K562 (cell line): ENCODE measurements around the gene ACADVL. TPM values are rescaled to one million over a fixed set of nuclear protein-coding genes. Genes with fewer than 3 reads are reported as not detected.

Experiments used
- BCL6 ChIP-seq: fragments of 250-450 bp; sonication (Bioruptor Pico); IDR thresholded peaks from 2 replicates; pipeline ENCODE4 v1.4.0; 2020
- CHD4 ChIP-seq: fragments of 200-600 bp; sonication (generic); IDR thresholded peaks from 3 replicates; pipeline ENCODE4 v1.6.1; 2012; ENCODE audit warnings: low read depth, mild to moderate bottlenecking, mixed read lengths, low read length, inconsistent platforms; ENCODE audit not compliant: insufficient read depth, insufficient replicate concordance, poor library complexity, severe bottlenecking
- GATA2 ChIP-seq: sonication (generic); formaldehyde crosslinking; IDR thresholded peaks from 2 replicates; pipeline ENCODE4 v1.4.0; 2020; ENCODE audit warnings: mild to moderate bottlenecking, missing genetic modification reagents
- HDAC3 ChIP-seq: fragments of 450-650 bp; IDR thresholded peaks from 2 replicates; pipeline ENCODE4 v1.6.1; 2018; ENCODE audit warnings: borderline replicate concordance, mild to moderate bottlenecking, moderate library complexity; ENCODE audit not compliant: partially characterized antibody
- IFI16 ChIP-seq: fragments of 250-450 bp; sonication (Bioruptor Pico); IDR thresholded peaks from 2 replicates; pipeline ENCODE4 v2.1.2; 2022; ENCODE audit warnings: mild to moderate bottlenecking, inconsistent platforms
- JUNB ChIP-seq: fragments of 450-650 bp; formaldehyde crosslinking; conservative IDR thresholded peaks from 2 replicates; pipeline ENCODE4 v1.4.0; 2020; ENCODE audit warnings: mild to moderate bottlenecking
- KLF16 ChIP-seq: IDR thresholded peaks from 2 replicates; pipeline ENCODE4 v1.6.1; 2016; ENCODE audit warnings: antibody characterized with exemption
- NFIC ChIP-seq: fragments of 450-650 bp; IDR thresholded peaks from 2 replicates; pipeline ENCODE4 v1.6.1; 2017; ENCODE audit warnings: mild to moderate bottlenecking, inconsistent platforms
- PBX2 ChIP-seq, 2 experiments: IDR thresholded peaks in 1 of 2; conservative IDR thresholded peaks in 1 of 2; 2 replicates each; pipeline ENCODE4 v1.6.1; 2016; ENCODE audit warnings: low read depth in 2 of 2, mild to moderate bottlenecking in 1 of 2, missing compliant biosample characterization in 1 of 2, missing genetic modification characterization in 1 of 2, moderate library complexity in 1 of 2
- RB1 ChIP-seq: fragments of 450-650 bp; IDR thresholded peaks from 2 replicates; pipeline ENCODE4 v1.6.1; 2017; ENCODE audit warnings: low read depth, mild to moderate bottlenecking
- SIX5 ChIP-seq, 2 experiments: IDR thresholded peaks; 2 replicates each; pipeline ENCODE4 v1.6.1; 2011; ENCODE audit warnings: low read length in 2 of 2, borderline replicate concordance in 1 of 2, low read depth in 1 of 2, mild to moderate bottlenecking in 1 of 2, moderate library complexity in 1 of 2; ENCODE audit not compliant: insufficient read depth in 1 of 2
- STAT5A ChIP-seq: IDR thresholded peaks from 2 replicates; pipeline ENCODE4 v1.6.1; 2012; ENCODE audit warnings: low read length, inconsistent platforms, borderline replicate concordance
- TBL1XR1 ChIP-seq, 2 experiments: IDR thresholded peaks; 2 replicates each; pipeline ENCODE4 v1.6.1; 2012; ENCODE audit warnings: improper control_type of control experiment in 2 of 2, low read length in 2 of 2, mild to moderate bottlenecking in 1 of 2
- THRAP3 ChIP-seq: fragments of 450-650 bp; IDR thresholded peaks from 2 replicates; pipeline ENCODE4 v1.6.1; 2016; ENCODE audit warnings: mild to moderate bottlenecking, inconsistent platforms, borderline replicate concordance
- ZNF232 ChIP-seq: sonication (generic); formaldehyde crosslinking; IDR thresholded peaks from 2 replicates; pipeline ENCODE4 v1.8.0; 2022; ENCODE audit warnings: mild to moderate bottlenecking, missing genetic modification reagents
- ZNF274 ChIP-seq: IDR thresholded peaks from 2 replicates; pipeline ENCODE4 v1.6.1; 2011; ENCODE audit warnings: low read depth, mild to moderate bottlenecking, low read length, moderate library complexity, borderline replicate concordance
- ZNF311 ChIP-seq: fragments of 250-450 bp; sonication (Bioruptor Pico); IDR thresholded peaks from 2 replicates; pipeline ENCODE4 v1.4.0; 2020; ENCODE audit warnings: mild to moderate bottlenecking, moderate library complexity
- ZNF76 ChIP-seq: fragments of 250-450 bp; sonication (Bioruptor Pico); IDR thresholded peaks from 2 replicates; pipeline ENCODE4 v1.4.0; 2020; ENCODE audit warnings: mild to moderate bottlenecking, moderate library complexity, borderline replicate concordance
- polyA plus RNA-seq, 8 experiments: library from polyadenylated mRNA; depleted of rRNA in 4 of 8; stranded (reverse) in 5 of 8; unstranded in 3 of 8; fragments of >200 nt; fragmentation: Nextera tagmentation in 2 of 8; fragmentation: Illumina TruSeq in 1 of 8; extraction: Ambion mirVana in 2 of 8; extraction: Trizol in 1 of 8; gene quantifications; 2 replicates each; pipeline versions ENCODE4 v1.2.1 to v1.2.3, GENCODE V29; 2011 to 2014; ENCODE audit warnings: inconsistent platforms in 1 of 8, missing spikeins in 1 of 8
- total RNA-seq, 7 experiments: library from RNA; depleted of rRNA in 6 of 7; stranded (reverse); fragments of >200 nt in 6 of 7; fragmentation: Illumina TruSeq in 2 of 7; extraction: Trizol in 2 of 7; gene quantifications; 2 replicates each; pipeline versions ENCODE4 v1.2.1 to v1.2.3, GENCODE V29; 2011 to 2021; ENCODE audit warnings: low replicate concordance in 1 of 7
- TF ChIP-seq, protein P1 (sequence below): fragments of 250-450 bp; sonication (Bioruptor Pico); IDR thresholded peaks from 2 replicates; pipeline ENCODE4 v1.4.0; 2020; ENCODE audit warnings: mild to moderate bottlenecking
- TF ChIP-seq, protein P2 (sequence below), 2 experiments: IDR thresholded peaks; 2 replicates each; pipeline ENCODE4 v1.6.1; 2011; ENCODE audit warnings: borderline replicate concordance in 1 of 2, control low read depth in 1 of 2, low read depth in 1 of 2, low read length in 1 of 2, mild to moderate bottlenecking in 1 of 2, mixed read lengths in 1 of 2, moderate library complexity in 1 of 2; ENCODE audit not compliant: insufficient read depth in 1 of 2, insufficient read length in 1 of 2, poor library complexity in 1 of 2, severe bottlenecking in 1 of 2; ENCODE audit errors: extremely low read depth in 1 of 2

The ACADVL gene
- total and polyA plus RNA-seq, 9 of the 15 experiments (the other 6 are each of a cell fraction or from before 2014, with no cell fraction given), result 25.5 to 449 (median 214) TPM

DNA sequence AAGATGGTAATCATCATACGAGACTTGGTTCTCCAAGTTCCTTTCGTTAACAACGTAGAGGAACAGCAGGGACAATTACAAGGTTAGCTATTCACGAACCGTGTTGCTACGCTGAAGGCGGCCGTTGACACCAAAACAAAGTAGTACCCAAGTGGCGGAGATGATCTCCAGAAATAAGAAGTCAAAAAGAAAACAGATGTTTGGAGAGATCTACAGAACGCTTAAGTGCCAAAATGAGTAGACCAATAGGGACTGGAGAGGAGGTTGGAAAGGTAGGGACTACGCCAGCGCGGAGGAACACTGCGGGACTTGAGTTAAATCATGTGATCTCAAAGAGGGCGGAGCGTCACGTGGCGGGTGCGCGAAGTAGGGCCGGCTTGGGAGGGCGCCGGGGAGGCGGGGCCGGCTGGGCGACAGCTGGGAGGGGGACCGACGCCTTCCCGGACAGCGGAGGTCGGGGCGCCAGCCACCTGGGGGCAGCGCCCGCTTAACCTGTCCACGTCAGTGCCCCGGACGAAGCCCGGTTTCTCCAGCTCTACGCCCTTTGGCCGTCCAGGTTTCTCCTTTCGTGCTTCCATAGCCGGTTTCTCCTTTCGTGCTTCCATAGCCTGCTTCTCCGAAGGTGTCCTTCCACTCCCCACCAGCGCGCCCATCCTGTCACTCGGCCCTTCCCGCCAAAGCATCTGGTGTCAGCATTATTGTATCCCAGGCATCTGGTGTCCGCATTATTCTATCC is 23.1 kb downstream of the ACADVL start (continued):
- TF ChIP-seq ZNF311 (CRISPR knock-in tag) (no peak), BCL6 (no peak), SIX5 (IDR thresholded peaks at IDR 0.05; ENCODE audit: borderline replicate concordance in 1 of 2, insufficient read depth in 1 of 2, low read depth in 1 of 2, low read length in 2 of 2) (no peak), CHD4 (no peak), PBX2 (CRISPR knock-in tag; IDR thresholded peaks at IDR 0.05; ENCODE audit: low read depth) (no peak), PBX2 (tag; conservative IDR thresholded peaks at IDR 0.05; ENCODE audit: low read depth) (no peak), RB1 (peak; percentile 44; the same call in 1 of the 2 replicates), TBL1XR1 (IDR thresholded peaks at IDR 0.05; ENCODE audit: low read length in 2 of 2) (peak in 1 of 2 experiments; percentile 8; a peak in 1 of 4 replicates), ZNF274 (no peak), STAT5A (peak; percentile 13; the same call in 1 of the 2 replicates), GATA2 (CRISPR knock-in tag) (no peak), HDAC3 (no peak), NFIC (peak; percentile 72), ZNF232 (CRISPR knock-in tag) (no peak), ZNF76 (CRISPR knock-in tag) (no peak), KLF16 (no peak), IFI16 (CRISPR knock-in tag) (no peak), JUNB (CRISPR knock-in tag) (no peak), THRAP3 (peak; percentile 87)
- TF ChIP-seq, protein P1, sequence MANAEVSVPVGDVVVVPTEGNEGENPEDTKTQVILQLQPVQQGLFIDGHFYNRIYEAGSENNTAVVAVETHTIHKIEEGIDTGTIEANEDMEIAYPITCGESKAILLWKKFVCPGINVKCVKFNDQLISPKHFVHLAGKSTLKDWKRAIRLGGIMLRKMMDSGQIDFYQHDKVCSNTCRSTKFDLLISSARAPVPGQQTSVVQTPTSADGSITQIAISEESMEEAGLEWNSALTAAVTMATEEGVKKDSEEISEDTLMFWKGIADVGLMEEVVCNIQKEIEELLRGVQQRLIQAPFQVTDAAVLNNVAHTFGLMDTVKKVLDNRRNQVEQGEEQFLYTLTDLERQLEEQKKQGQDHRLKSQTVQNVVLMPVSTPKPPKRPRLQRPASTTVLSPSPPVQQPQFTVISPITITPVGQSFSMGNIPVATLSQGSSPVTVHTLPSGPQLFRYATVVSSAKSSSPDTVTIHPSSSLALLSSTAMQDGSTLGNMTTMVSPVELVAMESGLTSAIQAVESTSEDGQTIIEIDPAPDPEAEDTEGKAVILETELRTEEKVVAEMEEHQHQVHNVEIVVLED (CRISPR knock-in tag), result peak; percentile 82
- TF ChIP-seq, protein P2, sequence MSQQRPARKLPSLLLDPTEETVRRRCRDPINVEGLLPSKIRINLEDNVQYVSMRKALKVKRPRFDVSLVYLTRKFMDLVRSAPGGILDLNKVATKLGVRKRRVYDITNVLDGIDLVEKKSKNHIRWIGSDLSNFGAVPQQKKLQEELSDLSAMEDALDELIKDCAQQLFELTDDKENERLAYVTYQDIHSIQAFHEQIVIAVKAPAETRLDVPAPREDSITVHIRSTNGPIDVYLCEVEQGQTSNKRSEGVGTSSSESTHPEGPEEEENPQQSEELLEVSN (IDR thresholded peaks at IDR 0.05; ENCODE audit: borderline replicate concordance in 1 of 2, extremely low read depth in 1 of 2, insufficient read depth in 1 of 2, insufficient read length in 1 of 2, low read depth in 1 of 2, low read length in 1 of 2, poor library complexity in 1 of 2, severe bottlenecking in 1 of 2), result peak; percentile 16 to 33
